CD8-positive, alpha-beta memory T cell (primary cell): ENCODE measurements around the gene PRR3. TPM values are rescaled to one million over a fixed set of nuclear protein-coding genes. Genes with fewer than 3 reads are reported as not detected.

Experiments
- CTCF ChIA-PET: fragments of 350-600 bp; sonication (Branson Sonifier 250); formaldehyde crosslinking; loops from one replicate; lab custom pipeline; 2021; ENCODE audit warnings: antibody characterized with exemption; lab: Charles Lee
- POLR2A ChIA-PET: fragments of 350-600 bp; sonication (Branson Sonifier 250); formaldehyde crosslinking; loops from one replicate; lab custom pipeline; 2021; ENCODE audit warnings: antibody characterized with exemption; lab: Charles Lee
- DNase-seq, 5 donors: peaks; one replicate each; pipeline versions ENCODE4 v3.0.0 to v3.0.0-alpha.2; 2020 to 2022; ENCODE audit warnings: mixed read lengths in 1 of 5
- H3K27ac ChIP-seq: one replicate; pipeline ENCODE4 v1.7.0; 2013; ENCODE audit warnings: low read depth, mild to moderate bottlenecking, low read length, moderate library complexity
- H3K27me3 ChIP-seq: 2 replicates; pipeline ENCODE4 v1.7.0; 2013; ENCODE audit warnings: low read length, mild to moderate bottlenecking; ENCODE audit not compliant: insufficient read depth, poor library complexity, severe bottlenecking
- H3K36me3 ChIP-seq: 2 replicates; pipeline ENCODE4 v1.7.0; 2013; ENCODE audit warnings: mild to moderate bottlenecking, low read length, moderate library complexity; ENCODE audit not compliant: insufficient read depth
- H3K4me1 ChIP-seq: 2 replicates; pipeline ENCODE4 v1.7.0; 2013; ENCODE audit warnings: mild to moderate bottlenecking, low read length, moderate library complexity; ENCODE audit not compliant: insufficient read depth
- H3K4me3 ChIP-seq: 2 replicates; pipeline ENCODE4 v1.7.0; 2013; ENCODE audit warnings: mild to moderate bottlenecking, low read length
- H3K9me3 ChIP-seq: 2 replicates; pipeline ENCODE4 v1.7.0; 2013; ENCODE audit warnings: mild to moderate bottlenecking, low read length
- H3K27ac Mint-ChIP-seq, 8 donors: one replicate each; pipeline ENCODE4 v1.8.0; 2020 to 2021; ENCODE audit warnings: mixed read lengths in 8 of 8, mild to moderate bottlenecking in 6 of 8, inconsistent platforms in 3 of 8, moderate library complexity in 3 of 8
- H3K27me3 Mint-ChIP-seq, 2 donors: one replicate each; pipeline ENCODE4 v1.8.0; 2020 to 2021; ENCODE audit warnings: mixed read lengths in 2 of 2, mild to moderate bottlenecking in 1 of 2, moderate library complexity in 1 of 2
- H3K36me3 Mint-ChIP-seq, 3 donors: one replicate each; pipeline ENCODE4 v1.8.0; 2020 to 2021; ENCODE audit warnings: mixed read lengths in 3 of 3, inconsistent platforms in 1 of 3, mild to moderate bottlenecking in 1 of 3
- H3K4me1 Mint-ChIP-seq, 3 donors: one replicate each; pipeline ENCODE4 v1.8.0; 2020 to 2021; ENCODE audit warnings: mixed read lengths in 3 of 3, inconsistent platforms in 1 of 3, mild to moderate bottlenecking in 1 of 3
- H3K4me3 Mint-ChIP-seq, 7 donors: one replicate each; pipeline ENCODE4 v1.8.0; 2020 to 2021; ENCODE audit warnings: mixed read lengths in 7 of 7, mild to moderate bottlenecking in 6 of 7, moderate library complexity in 4 of 7, inconsistent platforms in 2 of 7
- H3K9me3 Mint-ChIP-seq, 5 donors: one replicate each; pipeline ENCODE4 v1.8.0; 2020 to 2022; ENCODE audit warnings: mixed read lengths in 5 of 5, mild to moderate bottlenecking in 3 of 5, moderate library complexity in 2 of 5, inconsistent platforms in 1 of 5
- polyA plus RNA-seq: library from polyadenylated mRNA; unstranded; fragments of 300-500 nt; fragmentation: Illumina TruSeq; gene quantifications from one replicate; pipeline ENCODE4 v1.2.3, GENCODE V29; 2021
- total RNA-seq, 2 experiments: library from RNA; stranded (reverse); gene quantifications; one replicate each; pipeline ENCODE4 v1.2.3, GENCODE V29; 2021

The PRR3 gene, protein sequence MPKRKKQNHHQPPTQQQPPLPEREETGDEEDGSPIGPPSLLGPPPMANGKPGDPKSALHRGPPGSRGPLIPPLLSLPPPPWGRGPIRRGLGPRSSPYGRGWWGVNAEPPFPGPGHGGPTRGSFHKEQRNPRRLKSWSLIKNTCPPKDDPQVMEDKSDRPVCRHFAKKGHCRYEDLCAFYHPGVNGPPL
- total RNA-seq: 10 to 100 TPM; 28.2 to 28.9 TPM
- polyA plus RNA-seq: 8.9 TPM

GRCh38 chr6:30556906-30557682 lies at the start of gene PRR3:
PRR3 (plus strand) TSS chr6:30557295; CDS start chr6:30557345, 50 bp downstream.
- peaks cover 3 to 63% (median 14%) of the 10 kb centered on the region in 3 donors for H3K36me3 Mint-ChIP-seq
- peak in 4 of 5 donors; percentile 77 to 95 (median 90) for DNase-seq
- H3K4me1 ChIP-seq: peaks cover 13% of the 10 kb centered on the region
- H3K4me3 ChIP-seq: peak within 1 kb of the TSS; percentile 97
- peaks cover 39 to 65% (median 58%) of the 10 kb centered on the region in 3 donors for H3K4me1 Mint-ChIP-seq
- H3K27me3 Mint-ChIP-seq: peaks cover 0 to 4% of the 10 kb centered on the region in 2 donors
- no peaks in the 10 kb centered on the region for H3K27me3 ChIP-seq
- POLR2A ChIA-PET: interaction anchor here (1.0 to 2.7 kb wide), 9 partner anchors 9 to 1095 kb away, joined by 3 to 32 read pairs (median 6); partner anchors contain the start of genes ABCF1, BAG6, MDC1 and MRPS18B
- peaks cover 27% of the 10 kb centered on the region for H3K36me3 ChIP-seq
- H3K4me3 Mint-ChIP-seq: peak within 1 kb of the TSS; percentile 94 to 100 (median 99)
- H3K27ac ChIP-seq: peak within 1 kb of the TSS; percentile 98
- no peaks in the 10 kb centered on the region for H3K9me3 Mint-ChIP-seq
- CTCF ChIA-PET: interaction anchor here (0.9 to 4.6 kb wide), 9 partner anchors 8 to 104 kb away, joined by 3 to 30 read pairs (median 7); partner anchors contain the start of gene ABCF1
- H3K9me3 ChIP-seq: no peaks in the 10 kb centered on the region
- peak within 1 kb of the TSS; percentile 98 to 100 (median 100) for H3K27ac Mint-ChIP-seq

DNA sequence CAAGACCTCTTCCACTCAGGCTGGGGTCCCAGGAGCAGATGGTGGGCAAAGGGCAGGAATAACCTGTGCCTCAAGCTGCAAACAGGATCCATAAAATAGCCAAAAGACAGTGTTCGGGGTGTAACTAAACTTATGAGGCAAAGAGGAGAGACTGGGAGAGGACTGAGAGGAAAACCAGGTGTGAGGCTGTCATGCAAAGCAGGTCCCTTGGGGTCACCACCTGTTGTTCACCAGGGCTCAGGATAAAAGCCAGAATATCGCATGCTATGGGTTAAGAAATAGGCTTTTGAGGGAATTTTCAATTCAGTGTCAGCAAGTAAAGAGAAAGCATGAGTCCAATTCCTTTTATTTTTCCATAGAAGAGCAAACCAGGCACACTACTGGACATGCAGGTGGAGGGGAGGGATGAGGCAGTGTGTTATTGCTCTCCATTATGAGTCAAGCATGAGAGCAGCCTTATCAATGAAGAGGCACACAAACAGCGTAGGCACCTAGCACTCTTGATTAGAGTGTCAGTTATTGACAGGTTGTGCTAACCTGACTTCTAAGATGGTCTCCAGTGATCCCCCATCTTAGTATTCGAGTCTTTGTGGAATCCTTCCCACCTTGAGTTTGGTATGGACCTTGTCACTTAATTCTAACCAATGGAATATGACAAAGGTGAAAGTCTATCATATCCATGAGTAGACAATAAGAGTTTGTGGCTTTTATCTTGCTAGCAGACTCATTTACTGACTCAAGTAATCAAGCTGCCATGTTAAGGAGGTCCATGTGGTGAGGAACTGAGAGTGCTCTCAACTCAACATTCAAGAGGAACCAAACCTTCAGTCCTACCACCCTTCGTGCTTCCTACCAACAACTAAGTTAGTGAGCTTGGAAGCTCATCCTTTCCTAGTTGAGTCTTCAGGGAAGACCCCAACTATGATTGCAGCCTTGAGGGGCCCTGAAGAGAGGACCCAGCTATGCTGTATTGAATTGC lies 49.0 kb upstream of the PRR3 start:
- H3K27ac ChIP-seq: no peak overlapping the region
- Mint-ChIP-seq H3K4me3 (peak overlapping the region; percentile 35 to 82 (median 65)), H3K4me1 (peaks cover 51 to 67% (median 66%) of the 10 kb centered on the region in 3 donors), H3K9me3 (no peaks in the 10 kb centered on the region), H3K36me3 (no peaks in the 10 kb centered on the region), H3K27me3 (no peaks in the 10 kb centered on the region), H3K27ac (peak overlapping the region; percentile 26 to 97 (median 86))
- H3K27me3 ChIP-seq: no peaks in the 10 kb centered on the region
- H3K4me1 ChIP-seq: peaks cover 59% of the 10 kb centered on the region
- POLR2A ChIA-PET: interaction anchor here (1.6 to 5.1 kb wide), 3 partner anchors 10 to 20 kb away, joined by 3 to 94 read pairs (median 6); no protein-coding TSS in a partner anchor
- CTCF ChIA-PET: interaction anchor here (1.0 to 12.3 kb wide), 8 partner anchors 10 to 164 kb away, joined by 3 to 113 read pairs (median 10); no protein-coding TSS in a partner anchor
- H3K4me3 ChIP-seq: peak overlapping the region; percentile 27
- no peaks in the 10 kb centered on the region for H3K36me3 ChIP-seq
- DNase-seq: no peak
- no peaks in the 10 kb centered on the region for H3K9me3 ChIP-seq

DNA sequence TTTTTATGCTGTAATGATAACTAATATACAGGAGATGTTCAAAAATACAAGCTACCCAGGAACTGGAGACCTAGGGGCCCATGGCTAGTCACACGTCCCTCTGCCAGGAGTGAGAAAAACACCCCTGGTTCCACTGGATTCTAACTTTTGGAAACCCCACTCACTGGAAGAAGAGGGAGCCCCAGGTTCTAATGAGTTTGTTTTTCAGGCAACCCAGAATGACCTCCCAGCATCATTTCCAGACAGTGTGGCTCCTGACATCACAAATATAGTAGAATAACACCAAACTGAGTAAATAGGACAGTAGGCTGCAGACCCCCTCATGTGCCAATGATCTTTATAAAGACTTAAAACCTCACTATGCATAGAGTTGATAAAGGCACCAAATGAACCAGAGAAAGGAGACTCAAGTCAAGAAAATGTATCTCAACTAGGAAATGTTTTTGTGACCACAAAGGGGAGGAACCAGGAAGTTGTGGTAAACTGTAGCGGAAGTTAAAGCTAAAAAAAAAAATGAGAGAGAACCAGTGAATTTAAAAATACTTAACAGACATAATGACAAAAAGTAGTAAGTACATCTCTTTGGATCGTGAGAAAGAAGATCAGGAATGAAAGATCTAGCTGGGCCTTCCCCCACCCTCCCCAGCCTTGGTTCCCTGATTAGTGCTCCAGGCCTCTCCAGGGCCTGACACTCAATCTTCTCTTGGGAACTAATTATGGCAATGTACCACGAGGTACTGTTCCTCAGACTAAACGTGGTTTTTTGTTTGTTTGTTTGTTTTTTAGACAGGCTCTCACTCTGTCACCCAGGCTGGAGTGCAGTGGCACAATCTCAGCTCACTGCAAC lies 48.0 kb upstream of the PRR3 start:
- DNase-seq: peak in 2 of 5 donors; percentile 79 to 84
- Mint-ChIP-seq H3K36me3 (no peaks in the 10 kb centered on the region), H3K4me3 (peak overlapping the region; percentile 59 to 82 (median 72)), H3K27me3 (no peaks in the 10 kb centered on the region), H3K27ac (peak overlapping the region; percentile 71 to 97 (median 86)), H3K9me3 (no peaks in the 10 kb centered on the region), H3K4me1 (peaks cover 53 to 68% (median 68%) of the 10 kb centered on the region in 3 donors)
- CTCF ChIA-PET: interaction anchor here (1.0 to 12.3 kb wide), 10 partner anchors 9 to 163 kb away, joined by 3 to 113 read pairs (median 5); no protein-coding TSS in a partner anchor
- Histone ChIP-seq H3K27me3 (no peaks in the 10 kb centered on the region), H3K4me1 (peaks cover 59% of the 10 kb centered on the region), H3K9me3 (no peaks in the 10 kb centered on the region), H3K36me3 (no peaks in the 10 kb centered on the region), H3K4me3 (peak overlapping the region; percentile 27), H3K27ac (no peak overlapping the region)
- POLR2A ChIA-PET: interaction anchor here (0.5 to 5.1 kb wide), 12 partner anchors 9 to 1447 kb away, joined by 3 to 94 read pairs (median 4); no protein-coding TSS in a partner anchor

GRCh38 chr6:30510419-30511168 lies 46.5 kb upstream of the PRR3 start:
- Histone ChIP-seq H3K27ac (no peak overlapping the region), H3K4me1 (peaks cover 67% of the 10 kb centered on the region), H3K9me3 (no peaks in the 10 kb centered on the region), H3K36me3 (no peaks in the 10 kb centered on the region), H3K4me3 (no peak overlapping the region), H3K27me3 (no peaks in the 10 kb centered on the region)
- H3K9me3 Mint-ChIP-seq: peaks cover 0 to 2% (median 0%) of the 10 kb centered on the region in 5 donors
- CTCF ChIA-PET: interaction anchor here (0.9 to 12.3 kb wide), 7 partner anchors 10 to 104 kb away, joined by 3 to 113 read pairs (median 15); no protein-coding TSS in a partner anchor
- no peak for DNase-seq
- H3K4me3 Mint-ChIP-seq: peak overlapping the region in 2 of 7 donors; percentile 10 to 23
- POLR2A ChIA-PET: interaction anchor here (0.8 to 5.1 kb wide), 5 partner anchors 11 to 206 kb away, joined by 3 to 94 read pairs (median 8); partner anchors contain the start of gene MDC1
- H3K27me3 Mint-ChIP-seq: no peaks in the 10 kb centered on the region
- H3K36me3 Mint-ChIP-seq: no peaks in the 10 kb centered on the region
- H3K4me1 Mint-ChIP-seq: peaks cover 65 to 82% (median 81%) of the 10 kb centered on the region in 3 donors
- peak overlapping the region in 7 of 8 donors; percentile 38 to 96 (median 50) for H3K27ac Mint-ChIP-seq

DNA sequence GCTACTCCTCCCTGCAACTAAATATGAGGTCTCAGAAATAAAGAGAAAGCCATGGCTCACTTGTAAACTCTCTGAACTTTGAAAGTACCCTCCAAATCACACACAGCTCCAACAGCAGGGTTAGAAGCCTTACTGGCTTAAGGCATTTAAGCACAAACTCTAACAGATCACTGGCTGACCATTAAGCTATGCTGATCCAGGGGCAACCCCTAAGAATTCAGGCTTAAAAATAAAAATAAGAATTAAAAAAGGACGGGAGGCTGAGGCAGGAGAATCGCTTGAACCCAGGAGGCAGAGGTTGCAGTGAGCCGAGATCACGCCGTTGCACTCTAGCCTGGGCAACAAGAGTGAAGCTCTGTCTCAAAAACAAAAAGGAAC lies 45.9 kb upstream of the PRR3 start:
- no peaks in the 10 kb centered on the region for H3K27me3 ChIP-seq
- no peaks in the 10 kb centered on the region for H3K9me3 ChIP-seq
- H3K4me3 Mint-ChIP-seq: peak overlapping the region in 1 of 7 donors; percentile 2
- no peaks in the 10 kb centered on the region for H3K36me3 Mint-ChIP-seq
- no peak for DNase-seq
- H3K27me3 Mint-ChIP-seq: no peaks in the 10 kb centered on the region
- peak overlapping the region; percentile 39 to 96 (median 58) for H3K27ac Mint-ChIP-seq
- H3K36me3 ChIP-seq: no peaks in the 10 kb centered on the region
- CTCF ChIA-PET: interaction anchor here (0.9 to 12.3 kb wide), 5 partner anchors 10 to 103 kb away, joined by 3 to 113 read pairs (median 6); no protein-coding TSS in a partner anchor
- peaks cover 68 to 82% (median 80%) of the 10 kb centered on the region in 3 donors for H3K4me1 Mint-ChIP-seq
- no peak overlapping the region for H3K27ac ChIP-seq
- POLR2A ChIA-PET: interaction anchor here (0.5 to 5.1 kb wide), 5 partner anchors 11 to 206 kb away, joined by 3 to 94 read pairs (median 3); partner anchors contain the start of gene MDC1
- H3K9me3 Mint-ChIP-seq: peaks cover 0 to 2% (median 0%) of the 10 kb centered on the region in 5 donors
- peaks cover 67% of the 10 kb centered on the region for H3K4me1 ChIP-seq
- H3K4me3 ChIP-seq: no peak overlapping the region

DNA sequence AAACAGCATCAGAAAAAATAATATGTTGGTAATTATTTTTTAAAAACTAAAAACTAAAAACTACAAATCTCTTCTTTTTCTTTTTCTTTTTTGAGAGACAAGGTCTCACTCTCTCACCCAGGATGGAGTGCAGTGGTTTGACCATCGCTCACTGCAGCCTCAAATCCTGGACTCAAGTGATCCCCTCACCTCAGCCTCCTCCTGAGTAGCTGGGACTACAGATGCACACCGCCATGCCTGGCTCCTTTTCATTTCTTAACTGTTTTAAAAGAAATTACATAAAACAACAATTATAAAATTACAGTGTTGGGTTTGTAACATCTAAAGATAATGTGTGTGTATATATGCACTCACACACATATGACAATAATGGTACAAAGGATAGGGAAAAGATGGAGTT lies 43.6 kb upstream of the PRR3 start:
- Histone ChIP-seq H3K36me3 (no peaks in the 10 kb centered on the region), H3K4me1 (peaks cover 65% of the 10 kb centered on the region), H3K4me3 (no peak overlapping the region), H3K9me3 (peaks cover 2% of the 10 kb centered on the region), H3K27me3 (no peaks in the 10 kb centered on the region), H3K27ac (no peak overlapping the region)
- DNase-seq: no peak
- no peak overlapping the region for H3K4me3 Mint-ChIP-seq
- CTCF ChIA-PET: interaction anchor here (8.2 to 12.3 kb wide), 2 partner anchors 17 to 21 kb away, joined by 50 to 113 read pairs; no protein-coding TSS in a partner anchor
- H3K36me3 Mint-ChIP-seq: peaks cover 0 to 3% (median 0%) of the 10 kb centered on the region in 3 donors
- H3K4me1 Mint-ChIP-seq: peaks cover 64 to 78% (median 75%) of the 10 kb centered on the region in 3 donors
- H3K27me3 Mint-ChIP-seq: no peaks in the 10 kb centered on the region
- peak overlapping the region in 3 of 8 donors; percentile 50 to 77 (median 52) for H3K27ac Mint-ChIP-seq
- POLR2A ChIA-PET: interaction anchor here (0.6 kb wide), 1 partner anchor 20 kb away, joined by 3 read pairs; no protein-coding TSS in a partner anchor
- peaks cover 3% of the 10 kb centered on the region in 5 donors for H3K9me3 Mint-ChIP-seq
